K562 (cell line): ENCODE data around the gene CFAP157. TPM values are rescaled to one million over a fixed set of nuclear protein-coding genes. Genes with fewer than 3 reads are reported as not detected.

Source experiments
- ARID3A ChIP-seq: IDR thresholded peaks from 2 replicates; pipeline ENCODE4 v1.6.1; 2012; ENCODE audit warnings: low read depth, low read length, improper control_type of control experiment, borderline replicate concordance
- ASH1L ChIP-seq: fragments of 450-650 bp; IDR thresholded peaks from 2 replicates; pipeline ENCODE4 v1.6.1; 2018; ENCODE audit warnings: borderline replicate concordance, mild to moderate bottlenecking, low read depth; ENCODE audit not compliant: partially characterized antibody
- ELF1 ChIP-seq: fragments of 200-800 bp; sonication (Bioruptor generic); IDR thresholded peaks from 2 replicates; pipeline ENCODE4 v1.6.1; 2016; ENCODE audit warnings: missing genetic modification characterization, missing compliant biosample characterization
- ERF ChIP-seq: fragments of 450-650 bp; formaldehyde crosslinking; IDR thresholded peaks from 2 replicates; pipeline ENCODE4 v1.4.0; 2020; ENCODE audit warnings: mild to moderate bottlenecking, mixed read lengths
- GTF3C2 ChIP-seq: IDR thresholded peaks from 3 replicates; pipeline ENCODE4 v1.6.1; 2011; ENCODE audit warnings: borderline replicate concordance, mild to moderate bottlenecking, moderate library complexity; ENCODE audit not compliant: insufficient read length; ENCODE audit errors: extremely low read depth
- IFI16 ChIP-seq: fragments of 250-450 bp; sonication (Bioruptor Pico); IDR thresholded peaks from 2 replicates; pipeline ENCODE4 v2.1.2; 2022; ENCODE audit warnings: mild to moderate bottlenecking, inconsistent platforms
- NR2F6 ChIP-seq: fragments of 450-650 bp; formaldehyde crosslinking; IDR thresholded peaks from 2 replicates; pipeline ENCODE4 v1.4.0; 2020; ENCODE audit warnings: mild to moderate bottlenecking
- PTBP1 ChIP-seq: fragments of 200-400 bp; formaldehyde crosslinking; IDR thresholded peaks from 2 replicates; pipeline ENCODE4 v1.6.1; 2017; ENCODE audit warnings: low read depth, low read length
- TSHZ1 ChIP-seq: fragments of 250-450 bp; sonication (Bioruptor Pico); IDR thresholded peaks from 2 replicates; pipeline ENCODE4 v1.4.0; 2020; ENCODE audit warnings: mild to moderate bottlenecking, moderate library complexity
- ZNF184 ChIP-seq: sonication (generic); formaldehyde crosslinking; IDR thresholded peaks from 2 replicates; pipeline ENCODE4 v1.5.0; 2020; ENCODE audit warnings: missing genetic modification reagents
- ZNF384 ChIP-seq: IDR thresholded peaks from 2 replicates; pipeline ENCODE4 v1.6.1; 2012; ENCODE audit warnings: low read depth, low read length, improper control_type of control experiment
- polyA plus RNA-seq, 8 experiments: library from polyadenylated mRNA; depleted of rRNA in 4 of 8; stranded (reverse) in 5 of 8; unstranded in 3 of 8; fragments of >200 nt; fragmentation: Nextera tagmentation in 2 of 8; fragmentation: Illumina TruSeq in 1 of 8; extraction: Ambion mirVana in 2 of 8; extraction: Trizol in 1 of 8; gene quantifications; 2 replicates each; pipeline versions ENCODE4 v1.2.1 to v1.2.3, GENCODE V29; 2011 to 2014; ENCODE audit warnings: inconsistent platforms in 1 of 8, missing spikeins in 1 of 8
- total RNA-seq, 7 experiments: library from RNA; depleted of rRNA in 6 of 7; stranded (reverse); fragments of >200 nt in 6 of 7; fragmentation: Illumina TruSeq in 2 of 7; extraction: Trizol in 2 of 7; gene quantifications; 2 replicates each; pipeline versions ENCODE4 v1.2.1 to v1.2.3, GENCODE V29; 2011 to 2021; ENCODE audit warnings: low replicate concordance in 1 of 7
- TF ChIP-seq, protein P1 (sequence below): fragments of 200-800 bp; sonication (Bioruptor generic); IDR thresholded peaks from 2 replicates; pipeline ENCODE4 v1.6.1; 2016; ENCODE audit warnings: missing genetic modification characterization, missing compliant biosample characterization

Gene CFAP157
- total and polyA plus RNA-seq, 9 of the 15 experiments (the other 6 are each of a cell fraction or from before 2014, with no cell fraction given) = 0.03 TPM; not detected in 8

- TF ChIP-seq ASH1L = peak; percentile 90
- no peak for TF ChIP-seq GTF3C2
- TF ChIP-seq ARID3A = no peak
- TF ChIP-seq TSHZ1 (CRISPR knock-in tag) = no peak
- TF ChIP-seq, protein P1, sequence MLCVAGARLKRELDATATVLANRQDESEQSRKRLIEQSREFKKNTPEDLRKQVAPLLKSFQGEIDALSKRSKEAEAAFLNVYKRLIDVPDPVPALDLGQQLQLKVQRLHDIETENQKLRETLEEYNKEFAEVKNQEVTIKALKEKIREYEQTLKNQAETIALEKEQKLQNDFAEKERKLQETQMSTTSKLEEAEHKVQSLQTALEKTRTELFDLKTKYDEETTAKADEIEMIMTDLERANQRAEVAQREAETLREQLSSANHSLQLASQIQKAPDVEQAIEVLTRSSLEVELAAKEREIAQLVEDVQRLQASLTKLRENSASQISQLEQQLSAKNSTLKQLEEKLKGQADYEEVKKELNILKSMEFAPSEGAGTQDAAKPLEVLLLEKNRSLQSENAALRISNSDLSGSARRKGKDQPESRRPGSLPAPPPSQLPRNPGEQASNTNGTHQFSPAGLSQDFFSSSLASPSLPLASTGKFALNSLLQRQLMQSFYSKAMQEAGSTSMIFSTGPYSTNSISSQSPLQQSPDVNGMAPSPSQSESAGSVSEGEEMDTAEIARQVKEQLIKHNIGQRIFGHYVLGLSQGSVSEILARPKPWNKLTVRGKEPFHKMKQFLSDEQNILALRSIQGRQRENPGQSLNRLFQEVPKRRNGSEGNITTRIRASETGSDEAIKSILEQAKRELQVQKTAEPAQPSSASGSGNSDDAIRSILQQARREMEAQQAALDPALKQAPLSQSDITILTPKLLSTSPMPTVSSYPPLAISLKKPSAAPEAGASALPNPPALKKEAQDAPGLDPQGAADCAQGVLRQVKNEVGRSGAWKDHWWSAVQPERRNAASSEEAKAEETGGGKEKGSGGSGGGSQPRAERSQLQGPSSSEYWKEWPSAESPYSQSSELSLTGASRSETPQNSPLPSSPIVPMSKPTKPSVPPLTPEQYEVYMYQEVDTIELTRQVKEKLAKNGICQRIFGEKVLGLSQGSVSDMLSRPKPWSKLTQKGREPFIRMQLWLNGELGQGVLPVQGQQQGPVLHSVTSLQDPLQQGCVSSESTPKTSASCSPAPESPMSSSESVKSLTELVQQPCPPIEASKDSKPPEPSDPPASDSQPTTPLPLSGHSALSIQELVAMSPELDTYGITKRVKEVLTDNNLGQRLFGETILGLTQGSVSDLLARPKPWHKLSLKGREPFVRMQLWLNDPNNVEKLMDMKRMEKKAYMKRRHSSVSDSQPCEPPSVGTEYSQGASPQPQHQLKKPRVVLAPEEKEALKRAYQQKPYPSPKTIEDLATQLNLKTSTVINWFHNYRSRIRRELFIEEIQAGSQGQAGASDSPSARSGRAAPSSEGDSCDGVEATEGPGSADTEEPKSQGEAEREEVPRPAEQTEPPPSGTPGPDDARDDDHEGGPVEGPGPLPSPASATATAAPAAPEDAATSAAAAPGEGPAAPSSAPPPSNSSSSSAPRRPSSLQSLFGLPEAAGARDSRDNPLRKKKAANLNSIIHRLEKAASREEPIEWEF = no peak
- no peak for TF ChIP-seq IFI16 (CRISPR knock-in tag)
- no peak for TF ChIP-seq ZNF384
- no peak for TF ChIP-seq NR2F6 (CRISPR knock-in tag)
- no peak for TF ChIP-seq ZNF184 (CRISPR knock-in tag)
- no peak for TF ChIP-seq ERF
- no peak for TF ChIP-seq PTBP1
- TF ChIP-seq ELF1 (tag) = peak; percentile 99
Observed at GRCh38 chr9:127715470-127716337, 8.9 kb downstream of the CFAP157 start, which contains the start of the genes PTRH1 and TTC16 (continued).
